ENCODE measurements around the gene KIFC3. TPM values are rescaled to one million over a fixed set of nuclear protein-coding genes. Genes with fewer than 3 reads are reported as not detected.
"Not testable (repeated sequence)": the region's sequence is repeated elsewhere in the genome, so short reads cannot be mapped to it uniquely, and the experiment has no call there.

The KIFC3 gene
- total and polyA plus RNA-seq, 7 donors = 2.5 to 31.2 (median 10.0) TPM

DNA sequence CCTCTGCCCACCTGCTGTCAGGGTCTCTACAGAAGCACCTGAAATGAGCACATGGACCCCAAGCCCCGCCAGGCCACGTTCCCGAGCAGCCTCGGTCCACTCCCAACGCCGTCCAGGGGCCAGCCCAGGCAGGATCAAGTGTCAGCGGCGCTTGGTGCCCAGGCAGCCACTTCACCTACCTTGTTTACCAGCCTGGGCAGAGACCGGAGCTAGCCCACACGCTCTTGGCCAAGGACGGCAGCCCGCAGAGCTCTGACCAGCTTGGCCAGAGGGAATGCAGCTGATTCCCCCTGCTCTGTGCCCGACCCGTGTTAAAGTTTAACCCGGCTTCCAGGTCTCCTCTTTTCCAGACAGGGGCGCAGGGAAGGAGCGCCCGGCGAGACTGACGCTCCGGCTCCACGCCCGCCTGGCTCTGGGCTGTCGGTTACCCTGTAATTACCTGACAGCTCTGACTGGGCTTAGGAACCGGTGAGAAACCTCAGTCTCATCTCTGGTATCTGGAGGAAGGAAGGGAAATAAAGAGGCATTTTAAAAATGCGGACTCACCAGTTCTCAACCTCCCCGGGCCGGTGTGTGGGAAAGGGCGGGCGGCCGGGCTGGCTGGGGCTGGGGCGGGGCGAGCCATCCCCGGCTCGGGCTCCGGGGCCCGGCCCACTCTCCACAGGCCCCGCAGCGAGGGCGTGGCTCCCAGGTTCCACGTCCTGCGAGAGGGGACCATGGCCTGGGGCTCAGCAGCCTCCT, 4.6 kb downstream of the KIFC3 start:
- Histone ChIP-seq H3K36me3 (peaks cover 0 to 33% (median 16%) of the 10 kb centered on the region in 4 donors), H3K4me1 (peaks cover 0 to 39% (median 28%) of the 10 kb centered on the region in 4 donors), H3K27me3 (no peaks in the 10 kb centered on the region), H3K4me3 (no peak overlapping the region), H3K27ac (peak overlapping the region in 1 of 4 donors; percentile 24), H3K9me3 (no peaks in the 10 kb centered on the region)
- intact Hi-C loops (cut with DNase I) = no loop called here
- 15 to 59% methylated on average over 42 of the region's 42 CpGs for WGBS, 2 donors
- TF ChIP-seq POLR2A (IDR thresholded peaks at IDR 0.05) (no peak), EP300 (IDR thresholded peaks at IDR 0.05) (no peak)
- TF ChIP-seq, protein P1, sequence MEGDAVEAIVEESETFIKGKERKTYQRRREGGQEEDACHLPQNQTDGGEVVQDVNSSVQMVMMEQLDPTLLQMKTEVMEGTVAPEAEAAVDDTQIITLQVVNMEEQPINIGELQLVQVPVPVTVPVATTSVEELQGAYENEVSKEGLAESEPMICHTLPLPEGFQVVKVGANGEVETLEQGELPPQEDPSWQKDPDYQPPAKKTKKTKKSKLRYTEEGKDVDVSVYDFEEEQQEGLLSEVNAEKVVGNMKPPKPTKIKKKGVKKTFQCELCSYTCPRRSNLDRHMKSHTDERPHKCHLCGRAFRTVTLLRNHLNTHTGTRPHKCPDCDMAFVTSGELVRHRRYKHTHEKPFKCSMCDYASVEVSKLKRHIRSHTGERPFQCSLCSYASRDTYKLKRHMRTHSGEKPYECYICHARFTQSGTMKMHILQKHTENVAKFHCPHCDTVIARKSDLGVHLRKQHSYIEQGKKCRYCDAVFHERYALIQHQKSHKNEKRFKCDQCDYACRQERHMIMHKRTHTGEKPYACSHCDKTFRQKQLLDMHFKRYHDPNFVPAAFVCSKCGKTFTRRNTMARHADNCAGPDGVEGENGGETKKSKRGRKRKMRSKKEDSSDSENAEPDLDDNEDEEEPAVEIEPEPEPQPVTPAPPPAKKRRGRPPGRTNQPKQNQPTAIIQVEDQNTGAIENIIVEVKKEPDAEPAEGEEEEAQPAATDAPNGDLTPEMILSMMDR (IDR thresholded peaks at IDR 0.05) = no peak
- no peak for DNase-seq

DNA sequence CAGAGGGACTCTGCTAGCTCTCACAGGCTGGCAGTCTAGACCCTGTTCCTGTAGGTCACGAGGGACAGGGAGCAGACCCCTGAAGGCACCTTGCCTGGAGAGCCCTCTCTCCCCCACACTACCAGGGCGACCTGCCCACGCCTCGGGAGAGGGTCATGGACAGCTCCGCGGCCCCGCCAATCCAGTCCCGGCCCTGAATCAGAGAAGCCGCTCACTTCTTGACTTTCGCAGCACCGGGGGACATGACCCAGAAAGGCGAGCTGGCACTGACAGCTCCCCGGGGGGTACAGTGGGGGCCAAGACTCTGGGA, 5.1 kb downstream of the KIFC3 start:
- Histone ChIP-seq H3K4me1 (peaks cover 0 to 36% (median 25%) of the 10 kb centered on the region in 4 donors), H3K36me3 (peaks cover 0 to 38% (median 16%) of the 10 kb centered on the region in 4 donors), H3K27ac (peak overlapping the region in 1 of 4 donors; percentile 24), H3K27me3 (no peaks in the 10 kb centered on the region), H3K9me3 (no peaks in the 10 kb centered on the region), H3K4me3 (no peak overlapping the region)
- TF ChIP-seq POLR2A (IDR thresholded peaks at IDR 0.05) = no peak
- TF ChIP-seq POLR2AphosphoS5 (IDR thresholded peaks at IDR 0.05) = no peak
- no peak for TF ChIP-seq EP300 (IDR thresholded peaks at IDR 0.05)
- TF ChIP-seq, protein P1 (IDR thresholded peaks at IDR 0.05) = no peak
- WGBS, 2 donors = 24 to 75% methylated on average over 13 of the region's 13 CpGs
- no peak for DNase-seq
- intact Hi-C loops (cut with DNase I) = no loop called here

DNA sequence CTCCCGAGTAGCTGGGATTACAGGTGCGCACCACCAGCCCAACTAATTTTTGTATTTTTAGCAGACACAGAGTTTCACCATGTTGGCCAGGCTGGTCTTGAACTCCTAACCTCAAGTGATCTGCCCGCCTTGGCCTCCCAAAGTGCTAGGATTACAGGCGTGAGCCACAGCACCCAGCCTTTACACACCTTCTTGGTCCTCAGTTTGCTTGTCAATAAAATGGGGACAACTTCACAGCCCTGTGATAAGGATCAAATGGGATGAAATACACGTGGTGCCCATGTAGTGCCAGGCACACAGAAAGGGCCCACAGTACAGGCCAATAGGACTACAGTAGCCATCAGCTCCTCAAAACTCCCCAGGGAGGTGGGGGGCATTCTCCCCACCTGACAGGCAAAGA, 6.3 kb downstream of the KIFC3 start:
- 84 to 90% methylated on average over 5 of the region's 5 CpGs for WGBS, 2 donors
- intact Hi-C loops (cut with DNase I); H3K4me3 ChIP-seq; DNase-seq; H3K27me3 ChIP-seq; H3K27ac ChIP-seq; H3K9me3 ChIP-seq: not testable (repeated sequence)
- H3K36me3 ChIP-seq = peaks cover 0 to 47% (median 17%) of the 10 kb centered on the region in 4 donors
- peaks cover 0 to 24% (median 15%) of the 10 kb centered on the region in 4 donors for H3K4me1 ChIP-seq

DNA sequence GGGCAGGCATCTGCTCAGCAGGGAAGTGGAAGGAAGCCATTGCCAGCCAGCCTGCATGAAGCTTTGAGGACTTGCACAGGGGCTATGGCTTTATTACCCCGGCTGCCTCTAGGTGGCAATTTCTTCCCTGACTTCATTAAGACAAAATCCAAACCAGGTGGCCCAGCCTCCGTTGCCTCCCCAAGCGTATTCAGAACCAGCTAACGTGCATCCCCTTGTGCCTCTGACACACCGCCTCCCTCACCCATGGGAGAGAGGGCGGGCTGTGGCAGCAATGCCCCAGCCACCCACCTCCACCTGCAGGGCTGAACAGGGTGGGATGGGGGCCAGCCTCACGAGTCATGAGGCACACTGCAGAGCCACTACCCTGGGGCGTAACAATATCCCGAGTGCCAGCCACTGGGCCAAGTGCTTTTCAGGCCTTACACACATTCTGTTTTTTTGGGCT, 6.8 kb downstream of the KIFC3 start:
- TF ChIP-seq, protein P1 (IDR thresholded peaks at IDR 0.05) = peak in 2 of 4 experiments; percentile 23 to 43
- TF ChIP-seq EP300 (IDR thresholded peaks at IDR 0.05) = no peak
- peak; percentile 67 for DNase-seq
- H3K4me3 ChIP-seq = no peak overlapping the region
- H3K4me1 ChIP-seq = peaks cover 0 to 19% (median 9%) of the 10 kb centered on the region in 4 donors
- H3K27ac ChIP-seq = no peak overlapping the region
- 37 to 55% methylated on average over 9 of the region's 9 CpGs for WGBS, 2 donors
- peaks cover 0 to 52% (median 21%) of the 10 kb centered on the region in 4 donors for H3K36me3 ChIP-seq
- no peaks in the 10 kb centered on the region for H3K9me3 ChIP-seq
- no peaks in the 10 kb centered on the region for H3K27me3 ChIP-seq
- intact Hi-C loops (cut with DNase I) = no loop called here

DNA sequence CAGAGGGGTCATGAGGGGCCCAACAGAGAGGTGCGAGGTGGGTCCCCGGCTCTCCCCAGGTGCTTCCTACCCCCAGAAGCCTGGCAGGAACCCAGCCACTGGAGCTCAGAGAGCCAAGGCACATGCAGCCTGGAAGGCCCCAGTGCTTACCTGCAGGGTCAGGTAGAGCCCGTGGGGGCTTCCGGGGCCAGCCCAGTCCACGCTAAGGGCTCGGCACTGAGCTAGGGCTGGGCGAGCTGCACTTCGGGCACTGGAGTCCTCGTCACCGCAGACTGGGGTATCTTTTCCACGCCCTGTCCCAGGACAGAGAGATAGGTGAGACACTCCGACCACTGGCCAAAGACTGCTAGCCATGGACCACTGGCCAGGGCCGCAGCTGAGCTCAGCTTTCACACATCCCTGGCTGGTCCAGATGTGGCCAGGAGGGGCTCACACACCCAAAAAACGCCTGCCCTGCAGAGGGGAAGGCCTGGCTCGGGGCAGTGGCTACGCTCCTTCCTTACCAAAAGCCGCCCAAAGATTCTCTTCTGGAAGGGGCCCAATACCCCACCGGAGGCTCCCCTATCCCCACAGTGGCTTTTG, 7.4 kb downstream of the KIFC3 start:
- Histone ChIP-seq H3K4me1 (peaks cover 0 to 13% (median 4%) of the 10 kb centered on the region in 4 donors), H3K36me3 (peaks cover 0 to 57% (median 23%) of the 10 kb centered on the region in 4 donors)

More for the DNA sequence above, 7.4 kb downstream of the KIFC3 start:
- Histone ChIP-seq H3K27me3 (no peaks in the 10 kb centered on the region), H3K4me3 (no peak overlapping the region), H3K27ac (no peak overlapping the region), H3K9me3 (no peaks in the 10 kb centered on the region)
- no peak for TF ChIP-seq EP300 (IDR thresholded peaks at IDR 0.05)
- TF ChIP-seq, protein P1 (IDR thresholded peaks at IDR 0.05) = no peak
- 88 to 90% methylated on average over 18 of the region's 18 CpGs for WGBS, 2 donors
- peak; percentile 63 for DNase-seq
- intact Hi-C loops (cut with DNase I) = no loop called here

Measured in sigmoid colon (tissue), 7 donors.